HepG2 (cell line): ENCODE data around the gene KRT38.

Experiments used
- POLR2A ChIP-seq, 2 experiments: IDR thresholded peaks; 2 replicates each; pipeline ENCODE4 v1.6.1; 2011; ENCODE audit warnings: low read depth in 2 of 2, low read length in 2 of 2, mild to moderate bottlenecking in 1 of 2, moderate library complexity in 1 of 2; ENCODE audit not compliant: insufficient read depth in 1 of 2
- ZFP36 ChIP-seq: fragments of 150-350 bp; IDR thresholded peaks from 2 replicates; pipeline ENCODE4 v1.6.1; 2018; ENCODE audit warnings: borderline replicate concordance, low read length, low read depth; ENCODE audit not compliant: partially characterized antibody
- ZNF646 ChIP-seq: sonication (generic); formaldehyde crosslinking; IDR thresholded peaks from 2 replicates; pipeline ENCODE4 v1.9.0; 2021; ENCODE audit warnings: mild to moderate bottlenecking, missing genetic modification reagents
- ZSCAN29 ChIP-seq: sonication (generic); formaldehyde crosslinking; conservative IDR thresholded peaks from 2 replicates; pipeline ENCODE4 v1.4.0; 2020; ENCODE audit warnings: mild to moderate bottlenecking, missing genetic modification reagents

- TF ChIP-seq ZNF646 (CRISPR knock-in tag) = no peak
- no peak for TF ChIP-seq ZSCAN29
- TF ChIP-seq ZFP36 = no peak
- no peak for TF ChIP-seq POLR2A (IDR thresholded peaks at IDR 0.05; ENCODE audit: insufficient read depth in 1 of 2, low read depth in 2 of 2, low read length in 2 of 2)
These were observed 20.6 kb downstream of the KRT38 start for GRCh38 chr17:41420134-41420533.
